SU-DHL-6 (cell line): ENCODE results near the gene CORO7.

Experiments used
- H2AFZ ChIP-seq: fragments of 200-600 bp; sonication (generic); 2 replicates; pipeline ENCODE4 v1.6.1; 2014; ENCODE audit warnings: low read depth, mild to moderate bottlenecking, moderate library complexity, mixed read lengths, antibody characterized with exemption, low read length; ENCODE audit not compliant: severe bottlenecking
- H3F3A ChIP-seq: fragments of 200-600 bp; shearing (Covaris generic); 2 replicates; pipeline ENCODE4 v1.6.0; 2016; ENCODE audit warnings: antibody characterized with exemption, mild to moderate bottlenecking; ENCODE audit not compliant: insufficient read depth
- H3K27ac ChIP-seq: fragments of 200-600 bp; sonication (generic); 2 replicates; pipeline ENCODE4 v1.5.1; 2016; ENCODE audit warnings: low read depth, mild to moderate bottlenecking, low read length, moderate library complexity, mixed read lengths
- H3K27me3 ChIP-seq: fragments of 200-600 bp; sonication (generic), shearing (Covaris generic); 2 replicates; pipeline ENCODE4 v1.6.0; 2014; ENCODE audit warnings: mild to moderate bottlenecking, low read length
- H3K36me3 ChIP-seq: fragments of 200-600 bp; sonication (generic); 2 replicates; pipeline ENCODE4 v1.6.1; 2014; ENCODE audit warnings: mild to moderate bottlenecking, low read length, mixed read lengths
- H3K4me2 ChIP-seq: fragments of 300-600, 200-600 bp; shearing (Covaris generic), sonication (generic); 2 replicates; pipeline ENCODE4 v1.6.0; 2014; ENCODE audit warnings: low read length, low read depth, mild to moderate bottlenecking; ENCODE audit not compliant: poor library complexity, severe bottlenecking
- H3K4me3 ChIP-seq: fragments of 200-600 bp; sonication (generic); 2 replicates; pipeline ENCODE4 v1.5.1; 2014; ENCODE audit warnings: antibody characterized with exemption, low read length, mild to moderate bottlenecking, mixed read lengths; ENCODE audit not compliant: insufficient read depth, poor library complexity, severe bottlenecking
- H3K79me2 ChIP-seq: fragments of 200-600 bp; sonication (generic); 2 replicates; pipeline ENCODE4 v1.6.1; 2014; ENCODE audit warnings: mild to moderate bottlenecking, low read length, moderate library complexity; ENCODE audit not compliant: insufficient read depth
- H3K9ac ChIP-seq: fragments of 200-600 bp; sonication (generic); 2 replicates; pipeline ENCODE4 v1.7.0; 2014; ENCODE audit warnings: mild to moderate bottlenecking, low read length
- H3K9me2 ChIP-seq: fragments of 200-600 bp; sonication (generic); replicated peaks from 2 replicates; pipeline ENCODE4 v1.6.1; 2014; ENCODE audit warnings: low read length; ENCODE audit not compliant: insufficient read depth
- H3K9me3 ChIP-seq: fragments of 200-600 bp; sonication (generic); 2 replicates; pipeline ENCODE4 v1.6.1; 2014; ENCODE audit warnings: low read length, mixed read lengths; ENCODE audit not compliant: insufficient read depth
- H4K20me1 ChIP-seq: fragments of 200-600 bp; sonication (generic); 2 replicates; pipeline ENCODE4 v1.6.1; 2014; ENCODE audit warnings: low read depth, mild to moderate bottlenecking, antibody characterized with exemption, low read length, moderate library complexity, mixed read lengths
- EZH2phosphoT487 ChIP-seq: fragments of 200-600 bp; sonication (generic), shearing (Covaris generic); conservative IDR thresholded peaks from 2 replicates; pipeline ENCODE4 v1.6.1; 2018; ENCODE audit warnings: mild to moderate bottlenecking, antibody characterized with exemption, low read length, moderate library complexity, mixed read lengths
- TF ChIP-seq, protein P1 (sequence below): fragments of 200-600 bp; sonication (generic); IDR thresholded peaks from one replicate; pipeline ENCODE4 v1.5.1; 2017; ENCODE audit warnings: antibody characterized with exemption, mild to moderate bottlenecking, low read length, moderate library complexity; ENCODE audit not compliant: insufficient read depth, poor library complexity, severe bottlenecking

The CORO7 gene

GRCh38 chr16:4341250-4341649, 75.1 kb downstream of the CORO7 start:
- H3K9me2 ChIP-seq = no peaks in the 10 kb centered on the region
- H2AFZ ChIP-seq = no peak overlapping the region
- no peak overlapping the region for H3K27ac ChIP-seq
- no peaks in the 10 kb centered on the region for H3K36me3 ChIP-seq
- peaks cover 8% of the 10 kb centered on the region; the same call in 1 of the 2 replicates for H3F3A ChIP-seq
- no peak overlapping the region for H3K4me2 ChIP-seq
- H3K9me3 ChIP-seq = no peaks in the 10 kb centered on the region
- peaks cover 33% of the 10 kb centered on the region for H3K79me2 ChIP-seq
- H3K27me3 ChIP-seq = no peaks in the 10 kb centered on the region
- TF ChIP-seq EZH2phosphoT487 = no peak
- TF ChIP-seq, protein P1, sequence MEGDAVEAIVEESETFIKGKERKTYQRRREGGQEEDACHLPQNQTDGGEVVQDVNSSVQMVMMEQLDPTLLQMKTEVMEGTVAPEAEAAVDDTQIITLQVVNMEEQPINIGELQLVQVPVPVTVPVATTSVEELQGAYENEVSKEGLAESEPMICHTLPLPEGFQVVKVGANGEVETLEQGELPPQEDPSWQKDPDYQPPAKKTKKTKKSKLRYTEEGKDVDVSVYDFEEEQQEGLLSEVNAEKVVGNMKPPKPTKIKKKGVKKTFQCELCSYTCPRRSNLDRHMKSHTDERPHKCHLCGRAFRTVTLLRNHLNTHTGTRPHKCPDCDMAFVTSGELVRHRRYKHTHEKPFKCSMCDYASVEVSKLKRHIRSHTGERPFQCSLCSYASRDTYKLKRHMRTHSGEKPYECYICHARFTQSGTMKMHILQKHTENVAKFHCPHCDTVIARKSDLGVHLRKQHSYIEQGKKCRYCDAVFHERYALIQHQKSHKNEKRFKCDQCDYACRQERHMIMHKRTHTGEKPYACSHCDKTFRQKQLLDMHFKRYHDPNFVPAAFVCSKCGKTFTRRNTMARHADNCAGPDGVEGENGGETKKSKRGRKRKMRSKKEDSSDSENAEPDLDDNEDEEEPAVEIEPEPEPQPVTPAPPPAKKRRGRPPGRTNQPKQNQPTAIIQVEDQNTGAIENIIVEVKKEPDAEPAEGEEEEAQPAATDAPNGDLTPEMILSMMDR = no peak
- no peaks in the 10 kb centered on the region; the same call in 1 of the 2 replicates for H4K20me1 ChIP-seq
- H3K4me3 ChIP-seq = no peak overlapping the region
- H3K9ac ChIP-seq = no peak overlapping the region

- Histone ChIP-seq H4K20me1 (no peaks in the 10 kb centered on the region; the same call in 1 of the 2 replicates), H3K4me2 (no peak overlapping the region), H3F3A (0 out of 2 replicates have a peak, but pooled peaks cover 3% of the 10 kb centered on the region), H3K9me3 (no peaks in the 10 kb centered on the region), H3K27me3 (no peaks in the 10 kb centered on the region), H3K79me2 (peaks cover 27% of the 10 kb centered on the region), H3K9me2 (no peaks in the 10 kb centered on the region), H2AFZ (no peak overlapping the region), H3K4me3 (no peak overlapping the region), H3K27ac (no peak overlapping the region), H3K9ac (no peak overlapping the region), H3K36me3 (no peaks in the 10 kb centered on the region)
- TF ChIP-seq, protein P1 = no peak
- TF ChIP-seq EZH2phosphoT487 = no peak
These were observed 76.0 kb downstream of the CORO7 start for GRCh38 chr16:4340443-4340842.

GRCh38 chr16:4339909-4340308, 76.5 kb downstream of the CORO7 start:
- Histone ChIP-seq H3K9me3 (no peaks in the 10 kb centered on the region), H2AFZ (no peak overlapping the region), H4K20me1 (no peaks in the 10 kb centered on the region; the same call in 1 of the 2 replicates), H3K9me2 (no peaks in the 10 kb centered on the region), H3K4me2 (no peak overlapping the region), H3K9ac (no peak overlapping the region), H3K79me2 (peaks cover 22% of the 10 kb centered on the region), H3F3A (0 out of 2 replicates have a peak, but pooled peaks cover 3% of the 10 kb centered on the region), H3K36me3 (no peaks in the 10 kb centered on the region), H3K27ac (no peak overlapping the region), H3K4me3 (no peak overlapping the region), H3K27me3 (no peaks in the 10 kb centered on the region)
- TF ChIP-seq, protein P1 = no peak
